HuH-7.5 (cell line): ENCODE results near the gene AZGP1.
"Not testable (repeated sequence)": the region's sequence is repeated elsewhere in the genome, so short reads cannot be mapped to it uniquely, and the experiment has no call there.

Experiments
- DNase-seq: peaks from one replicate; pipeline ENCODE4 v3.0.0; 2011; ENCODE audit warnings: low spot score

The AZGP1 gene

GRCh38 chr7:99950819-99951218 is 25.0 kb downstream of the AZGP1 start:
- DNase-seq = not testable (repeated sequence)

- DNase-seq = no peak
Measured at GRCh38 chr7:99949645-99950228, 26.1 kb downstream of the AZGP1 start.

- no peak for DNase-seq
Measured at GRCh38 chr7:99947608-99948007, 28.2 kb downstream of the AZGP1 start.

GRCh38 chr7:99944497-99945070 is 31.2 kb downstream of the AZGP1 start:
- DNase-seq = no peak

GRCh38 chr7:99943641-99944496 is 32.0 kb downstream of the AZGP1 start:
- DNase-seq = no peak

GRCh38 chr7:99938296-99938695 is 37.5 kb downstream of the AZGP1 start:
- no peak for DNase-seq

GRCh38 chr7:99935009-99935408 is 40.8 kb downstream of the AZGP1 start:
- not testable (repeated sequence) for DNase-seq

- no peak for DNase-seq
Measured at GRCh38 chr7:99930376-99930775, 45.5 kb downstream of the AZGP1 start.

- DNase-seq = no peak
Measured at GRCh38 chr7:99929730-99930053, 46.1 kb downstream of the AZGP1 start.

- DNase-seq = peak; percentile 79
Measured at GRCh38 chr7:99928994-99929729, 46.7 kb downstream of the AZGP1 start, which contains the start of gene GJC3. Gene GJC3 (minus strand): TSS chr7:99929620. CDS start chr7:99929620, 0 bp downstream.

- no peak for DNase-seq
Measured at GRCh38 chr7:99928188-99928587, 47.6 kb downstream of the AZGP1 start.

GRCh38 chr7:99927536-99927935 is 48.3 kb downstream of the AZGP1 start:
- no peak for DNase-seq

GRCh38 chr7:99926321-99926720 is 49.5 kb downstream of the AZGP1 start:
- no peak for DNase-seq

GRCh38 chr7:99923200-99923599 is 52.6 kb downstream of the AZGP1 start:
- no peak for DNase-seq

- DNase-seq = no peak
Measured at GRCh38 chr7:99920149-99920548, 55.7 kb downstream of the AZGP1 start.

- DNase-seq = no peak
Measured at GRCh38 chr7:99919814-99920112, 56.1 kb downstream of the AZGP1 start.

- DNase-seq = peak; percentile 93
Measured at GRCh38 chr7:99918959-99919813, 56.6 kb downstream of the AZGP1 start, which contains the start of gene TRIM4. Gene TRIM4 (minus strand): TSS chr7:99919530. CDS start chr7:99919401, 129 bp downstream.
